IPS-18a (cell line): ENCODE data around the gene ATP10A.
"Not testable (repeated sequence)": the region's sequence is repeated elsewhere in the genome, so short reads cannot be mapped to it uniquely, and the experiment has no call there.

ENCODE experiments used
- H3K27ac ChIP-seq: one replicate; pipeline ENCODE4 v1.5.1; 2013; ENCODE audit warnings: low read length
- H3K27me3 ChIP-seq: one replicate; pipeline ENCODE4 v1.6.1; 2013; ENCODE audit warnings: mild to moderate bottlenecking, low read length; ENCODE audit not compliant: control insufficient read depth, insufficient read depth
- H3K36me3 ChIP-seq: one replicate; pipeline ENCODE4 v1.6.1; 2013; ENCODE audit warnings: low read depth, low read length; ENCODE audit not compliant: control insufficient read depth
- H3K4me1 ChIP-seq: one replicate; pipeline ENCODE4 v1.6.1; 2013; ENCODE audit warnings: low read depth, low read length; ENCODE audit not compliant: control insufficient read depth
- H3K4me3 ChIP-seq: one replicate; pipeline ENCODE4 v1.5.1; 2013; ENCODE audit warnings: low read length
- H3K9ac ChIP-seq: one replicate; pipeline ENCODE4 v1.6.1; 2013; ENCODE audit warnings: mild to moderate bottlenecking, low read length, moderate library complexity
- H3K9me3 ChIP-seq: one replicate; pipeline ENCODE4 v1.6.1; 2013; ENCODE audit warnings: low read depth, low read length; ENCODE audit not compliant: control insufficient read depth

The ATP10A gene

GRCh38 chr15:25897658-25898057, 34.5 kb upstream of the ATP10A start:
- no peak overlapping the region for H3K9ac ChIP-seq
- H3K36me3 ChIP-seq: no peaks in the 10 kb centered on the region
- no peaks in the 10 kb centered on the region for H3K9me3 ChIP-seq
- H3K4me3 ChIP-seq: no peak overlapping the region
- no peaks in the 10 kb centered on the region for H3K27me3 ChIP-seq
- H3K27ac ChIP-seq: no peak overlapping the region
- no peaks in the 10 kb centered on the region for H3K4me1 ChIP-seq

GRCh38 chr15:25894371-25894902, 31.3 kb upstream of the ATP10A start:
- H3K9ac ChIP-seq: no peak overlapping the region
- H3K27me3 ChIP-seq: no peaks in the 10 kb centered on the region
- H3K27ac ChIP-seq: no peak overlapping the region
- no peaks in the 10 kb centered on the region for H3K9me3 ChIP-seq
- no peaks in the 10 kb centered on the region for H3K36me3 ChIP-seq
- H3K4me1 ChIP-seq: no peaks in the 10 kb centered on the region
- H3K4me3 ChIP-seq: no peak overlapping the region

- Histone ChIP-seq H3K4me1 (no peaks in the 10 kb centered on the region), H3K9me3 (no peaks in the 10 kb centered on the region), H3K36me3 (no peaks in the 10 kb centered on the region), H3K9ac (no peak overlapping the region), H3K4me3 (no peak overlapping the region), H3K27ac (no peak overlapping the region), H3K27me3 (no peaks in the 10 kb centered on the region)
These were observed 30.5 kb upstream of the ATP10A start for GRCh38 chr15:25893596-25893995.

GRCh38 chr15:25892126-25892525, 29.0 kb upstream of the ATP10A start:
- Histone ChIP-seq H3K27ac (no peak overlapping the region), H3K4me3 (no peak overlapping the region), H3K27me3 (no peaks in the 10 kb centered on the region), H3K4me1 (no peaks in the 10 kb centered on the region), H3K9ac (no peak overlapping the region), H3K9me3 (no peaks in the 10 kb centered on the region), H3K36me3 (no peaks in the 10 kb centered on the region)

GRCh38 chr15:25891081-25891480, 28.0 kb upstream of the ATP10A start:
- no peaks in the 10 kb centered on the region for H3K4me1 ChIP-seq
- no peaks in the 10 kb centered on the region for H3K9me3 ChIP-seq
- H3K36me3 ChIP-seq: no peaks in the 10 kb centered on the region
- H3K4me3 ChIP-seq: no peak overlapping the region
- no peak overlapping the region for H3K9ac ChIP-seq
- H3K27me3 ChIP-seq: no peaks in the 10 kb centered on the region
- H3K27ac ChIP-seq: no peak overlapping the region

- H3K27ac ChIP-seq: no peak overlapping the region
- H3K9me3 ChIP-seq: no peaks in the 10 kb centered on the region
These were observed 27.4 kb upstream of the ATP10A start for GRCh38 chr15:25890529-25890928.

GRCh38 chr15:25887870-25888269, 24.7 kb upstream of the ATP10A start:
- H3K4me1 ChIP-seq: no peaks in the 10 kb centered on the region
- no peak overlapping the region for H3K9ac ChIP-seq
- no peaks in the 10 kb centered on the region for H3K27me3 ChIP-seq
- H3K36me3 ChIP-seq: no peaks in the 10 kb centered on the region
- H3K27ac ChIP-seq: no peak overlapping the region
- H3K4me3 ChIP-seq: no peak overlapping the region
- H3K9me3 ChIP-seq: no peaks in the 10 kb centered on the region

More at GRCh38 chr15:25890529-25890928, 27.4 kb upstream of the ATP10A start:
- Histone ChIP-seq H3K36me3 (no peaks in the 10 kb centered on the region), H3K9ac (no peak overlapping the region), H3K4me3 (no peak overlapping the region), H3K4me1 (no peaks in the 10 kb centered on the region), H3K27me3 (no peaks in the 10 kb centered on the region)

GRCh38 chr15:25886498-25887140, 23.5 kb upstream of the ATP10A start:
- Histone ChIP-seq H3K27ac (no peak overlapping the region), H3K4me1 (no peaks in the 10 kb centered on the region), H3K4me3 (no peak overlapping the region), H3K27me3 (no peaks in the 10 kb centered on the region), H3K9me3 (no peaks in the 10 kb centered on the region), H3K36me3 (no peaks in the 10 kb centered on the region), H3K9ac (no peak overlapping the region)

- no peak overlapping the region for H3K9ac ChIP-seq
- H3K4me1 ChIP-seq: no peaks in the 10 kb centered on the region
- H3K27ac ChIP-seq: no peak overlapping the region
- no peaks in the 10 kb centered on the region for H3K27me3 ChIP-seq
- H3K36me3 ChIP-seq: no peaks in the 10 kb centered on the region
- H3K9me3 ChIP-seq: no peaks in the 10 kb centered on the region
- H3K4me3 ChIP-seq: no peak overlapping the region
These were observed 21.2 kb upstream of the ATP10A start for GRCh38 chr15:25884370-25884769.

- Histone ChIP-seq H3K4me1 (no peaks in the 10 kb centered on the region), H3K36me3 (no peaks in the 10 kb centered on the region), H3K9me3 (no peaks in the 10 kb centered on the region), H3K4me3 (no peak overlapping the region), H3K27me3 (no peaks in the 10 kb centered on the region), H3K9ac (no peak overlapping the region), H3K27ac (no peak overlapping the region)
These were observed 20.5 kb upstream of the ATP10A start for GRCh38 chr15:25883463-25884259.

- no peaks in the 10 kb centered on the region for H3K36me3 ChIP-seq
- H3K4me3 ChIP-seq: no peak overlapping the region
- no peaks in the 10 kb centered on the region for H3K27me3 ChIP-seq
- H3K4me1 ChIP-seq: no peaks in the 10 kb centered on the region
- H3K9ac ChIP-seq: no peak overlapping the region
- no peak overlapping the region for H3K27ac ChIP-seq
- H3K9me3 ChIP-seq: no peaks in the 10 kb centered on the region
These were observed 19.3 kb upstream of the ATP10A start for GRCh38 chr15:25882466-25882865.

GRCh38 chr15:25880877-25881276, 17.8 kb upstream of the ATP10A start:
- H3K4me1 ChIP-seq, H3K27me3 ChIP-seq, H3K4me3 ChIP-seq, H3K9ac ChIP-seq, H3K9me3 ChIP-seq, H3K27ac ChIP-seq, H3K36me3 ChIP-seq: not testable (repeated sequence)
